Activated CD8-positive, alpha-beta T cell treated with anti-CD3 and anti-CD28 coated beads, Interleukin-2, amount 10 ng/mL, durations not matched to agents 7 days and 5 days (primary cell): ENCODE measurements around the gene POM121C. TPM values are rescaled to one million over a fixed set of nuclear protein-coding genes. Genes with fewer than 3 reads are reported as not detected.
"Not testable (repeated sequence)": the region's sequence is repeated elsewhere in the genome, so short reads cannot be mapped to it uniquely, and the experiment has no call there.

Experiments used
- ATAC-seq: fragments of 150-1000 bp; cut with Tn5 transposase; one replicate; pipeline ENCODE4 v1.10.0; 2021; ENCODE audit warnings: moderate library complexity
- CTCF ChIA-PET: fragments of 350-600 bp; sonication (Branson Sonifier 250); formaldehyde crosslinking; loops from one replicate; lab custom pipeline; 2021; ENCODE audit warnings: antibody characterized with exemption; lab: Charles Lee
- POLR2A ChIA-PET: fragments of 350-600 bp; sonication (Branson Sonifier 250); formaldehyde crosslinking; loops from one replicate; lab custom pipeline; 2021; ENCODE audit warnings: antibody characterized with exemption; lab: Charles Lee
- DNase-seq: peaks from one replicate; pipeline ENCODE4 v3.0.0-alpha.2; 2020
- H3K27ac Mint-ChIP-seq: one replicate; pipeline ENCODE4 v1.8.0; 2021; ENCODE audit warnings: mild to moderate bottlenecking, mixed read lengths
- H3K27me3 Mint-ChIP-seq: one replicate; pipeline ENCODE4 v1.8.0; 2021; ENCODE audit warnings: low read depth, mixed read lengths
- H3K36me3 Mint-ChIP-seq: one replicate; pipeline ENCODE4 v1.8.0; 2021; ENCODE audit warnings: low read depth, mixed read lengths
- H3K4me1 Mint-ChIP-seq: one replicate; pipeline ENCODE4 v1.8.0; 2021; ENCODE audit warnings: low read depth, mixed read lengths
- H3K4me3 Mint-ChIP-seq: one replicate; pipeline ENCODE4 v1.8.0; 2021; ENCODE audit warnings: mild to moderate bottlenecking, mixed read lengths
- H3K9me3 Mint-ChIP-seq: one replicate; pipeline ENCODE4 v1.8.0; 2022; ENCODE audit warnings: mixed read lengths; ENCODE audit not compliant: insufficient read depth
- total RNA-seq, 2 experiments: library from RNA; stranded (reverse); gene quantifications; one replicate each; pipeline ENCODE4 v1.2.3, GENCODE V29; 2021

Gene POM121C
- 10 to 100 TPM; 78.2 to 82.5 TPM for total RNA-seq

DNA sequence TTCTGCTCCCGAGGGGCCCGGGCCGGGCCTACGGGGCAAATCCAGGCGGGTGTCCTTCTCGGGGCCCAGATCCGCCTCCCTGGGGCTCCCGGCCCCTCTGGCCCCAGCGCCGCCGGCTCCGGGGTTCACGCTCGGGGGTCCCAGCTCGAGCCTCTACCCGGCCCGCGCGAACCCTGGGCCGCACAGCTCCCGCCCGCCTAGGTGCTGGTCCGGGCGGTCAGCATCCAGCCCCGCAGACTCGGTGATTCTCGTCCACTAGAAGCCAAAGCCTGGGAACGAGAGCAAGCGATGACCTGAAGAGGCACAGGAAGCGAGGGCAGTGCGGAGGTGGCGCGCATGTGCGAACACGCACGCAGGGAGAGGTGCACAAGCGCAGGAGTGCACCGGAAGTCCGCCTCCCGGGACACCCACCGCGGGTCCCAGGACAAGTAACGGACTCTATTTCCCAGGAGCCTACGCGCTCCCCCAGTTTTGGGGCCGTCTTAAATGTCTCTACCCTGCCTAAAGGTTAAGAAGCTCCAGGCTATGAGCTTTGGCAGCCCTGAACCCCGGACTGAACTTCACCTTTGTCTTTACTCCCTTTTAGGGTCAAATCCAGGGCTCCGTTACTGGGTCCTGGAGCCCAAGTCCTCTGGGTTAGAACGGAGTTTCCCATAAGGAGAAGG is at the start of gene POM121C:
TSS of gene POM121C (minus strand) at position 321 of the 665 bp plus-strand sequence. CDS start 44,803 bp downstream, outside the sequence.
- peaks cover 13% of the 10 kb centered on the region for H3K36me3 Mint-ChIP-seq
- peak; percentile 100 for ATAC-seq
- H3K27ac Mint-ChIP-seq: peak within 1 kb of the TSS; percentile 90
- peaks cover 11% of the 10 kb centered on the region for H3K4me1 Mint-ChIP-seq
- H3K4me3 Mint-ChIP-seq: peak within 1 kb of the TSS; percentile 94
- H3K9me3 Mint-ChIP-seq, POLR2A ChIA-PET, H3K27me3 Mint-ChIP-seq: not testable (repeated sequence)
- CTCF ChIA-PET: interaction anchor here (0.9 kb wide), 1 partner anchor 534 kb away, joined by 4 read pairs; no protein-coding TSS in a partner anchor
- DNase-seq: peak; percentile 91

DNA sequence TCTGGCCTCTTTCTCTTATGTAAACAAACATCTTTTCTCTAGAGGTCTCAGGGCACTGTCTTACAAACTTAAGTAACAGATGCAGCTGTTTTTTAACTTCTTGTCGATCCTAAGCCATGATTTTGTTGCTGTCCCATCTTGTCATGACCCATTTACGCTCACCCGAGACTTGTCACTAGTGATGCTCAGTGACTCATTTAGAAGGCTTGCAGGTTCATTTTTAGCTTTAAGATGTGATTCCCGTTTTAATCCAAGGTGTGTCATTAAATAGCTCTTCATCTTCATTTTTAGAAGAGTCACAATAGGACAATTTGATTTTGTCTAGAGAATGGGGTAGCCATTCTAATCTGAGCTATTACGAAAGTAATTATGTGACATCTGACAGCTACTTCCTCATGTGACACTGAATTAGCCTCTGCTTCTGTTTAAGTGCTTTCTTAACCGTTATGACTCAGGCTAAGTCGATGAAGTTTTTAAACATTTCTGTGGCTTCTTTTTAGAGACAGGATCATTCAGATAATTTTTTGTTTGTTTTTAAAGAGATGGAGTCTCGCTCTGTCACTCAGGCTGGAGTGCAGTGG is 48.7 kb upstream of the POM121C start:
- Mint-ChIP-seq H3K27ac (no peak overlapping the region), H3K4me1 (no peaks in the 10 kb centered on the region), H3K27me3 (no peaks in the 10 kb centered on the region), H3K36me3 (no peaks in the 10 kb centered on the region), H3K4me3 (no peak overlapping the region), H3K9me3 (no peaks in the 10 kb centered on the region)
- POLR2A ChIA-PET: no interaction called here
- CTCF ChIA-PET: interaction anchor here (1.5 kb wide), 1 partner anchor 228 kb away, joined by 4 read pairs; no protein-coding TSS in a partner anchor
- ATAC-seq: no peak
- DNase-seq: no peak

DNA sequence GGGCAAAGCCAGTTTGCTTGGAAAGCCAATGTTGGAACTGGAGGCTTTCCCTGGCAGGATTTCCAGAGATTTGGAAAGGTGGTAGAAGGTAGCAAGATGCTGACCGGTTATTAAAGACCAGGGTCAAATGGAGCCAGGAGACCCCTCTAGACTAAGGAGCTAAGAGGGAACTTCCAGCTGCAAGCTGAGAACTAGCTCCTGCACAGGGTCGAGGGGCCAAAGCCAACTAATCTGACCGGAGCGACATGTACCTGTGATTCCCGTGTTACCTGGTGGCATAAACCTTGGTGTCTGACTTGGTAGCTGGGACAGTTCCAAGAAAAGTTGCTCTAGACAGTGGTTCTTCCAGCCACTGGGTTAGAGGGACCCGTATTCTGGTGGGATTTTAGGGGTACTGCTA is 47.8 kb upstream of the POM121C start:
- no peaks in the 10 kb centered on the region for H3K36me3 Mint-ChIP-seq
- no peaks in the 10 kb centered on the region for H3K9me3 Mint-ChIP-seq
- no peak overlapping the region for H3K27ac Mint-ChIP-seq
- ATAC-seq: no peak
- no peak overlapping the region for H3K4me3 Mint-ChIP-seq
- ChIA-PET POLR2A (no interaction called here), CTCF (interaction anchor here (1.5 kb wide), 1 partner anchor 229 kb away, joined by 4 read pairs; no protein-coding TSS in a partner anchor)
- no peaks in the 10 kb centered on the region for H3K27me3 Mint-ChIP-seq
- no peaks in the 10 kb centered on the region for H3K4me1 Mint-ChIP-seq
- DNase-seq: no peak

DNA sequence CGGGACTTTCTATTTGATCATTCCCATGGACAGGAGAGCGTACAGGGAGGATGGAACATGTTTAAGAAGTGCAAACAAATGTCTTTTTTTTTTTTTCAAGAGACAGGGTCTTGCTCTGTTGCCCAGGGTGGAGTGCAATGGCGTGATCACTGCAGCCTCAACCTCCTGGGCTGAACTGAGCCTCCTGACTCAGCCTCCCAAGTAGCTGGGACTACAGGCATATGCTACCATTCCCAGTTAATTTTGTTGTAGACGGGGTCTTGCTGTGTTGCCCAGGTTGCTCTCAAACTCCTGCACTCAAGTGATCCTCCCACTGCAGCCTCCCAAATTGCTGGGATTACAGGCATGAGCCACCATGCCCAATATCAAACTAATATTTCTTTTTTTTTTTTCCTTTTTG is 46.5 kb upstream of the POM121C start:
- H3K4me3 Mint-ChIP-seq: no peak overlapping the region
- CTCF ChIA-PET: no interaction called here
- peaks cover 4% of the 10 kb centered on the region for H3K4me1 Mint-ChIP-seq
- no peak for ATAC-seq
- no peaks in the 10 kb centered on the region for H3K27me3 Mint-ChIP-seq
- no peak for DNase-seq
- H3K9me3 Mint-ChIP-seq: no peaks in the 10 kb centered on the region
- POLR2A ChIA-PET: no interaction called here
- H3K36me3 Mint-ChIP-seq: no peaks in the 10 kb centered on the region
- no peak overlapping the region for H3K27ac Mint-ChIP-seq

DNA sequence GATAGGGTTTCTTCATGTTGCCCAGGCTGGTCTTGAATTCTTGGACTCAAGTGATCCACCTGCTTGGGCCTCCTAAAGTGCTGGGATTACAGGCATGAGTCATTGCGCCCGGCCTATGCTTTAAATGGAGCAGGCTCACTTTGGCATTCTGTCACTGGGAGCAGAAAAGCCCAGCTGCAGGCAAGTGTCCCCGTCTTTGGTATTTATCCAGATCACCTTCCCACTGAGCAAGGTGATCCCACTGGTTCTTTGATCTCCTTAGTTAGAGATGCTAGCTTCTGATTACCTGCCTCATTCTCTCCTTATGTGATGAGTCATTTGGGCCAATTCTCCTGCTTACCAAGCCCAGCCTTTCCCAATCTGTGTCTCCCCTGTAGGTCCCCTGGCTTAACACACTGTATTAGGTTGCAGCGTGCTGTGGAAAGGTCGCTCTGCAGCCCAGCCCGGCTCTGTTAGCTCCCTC is 45.3 kb upstream of the POM121C start:
- ATAC-seq: no peak
- Mint-ChIP-seq H3K4me3 (no peak overlapping the region), H3K36me3 (peaks cover 7% of the 10 kb centered on the region), H3K9me3 (no peaks in the 10 kb centered on the region), H3K4me1 (peaks cover 9% of the 10 kb centered on the region), H3K27me3 (no peaks in the 10 kb centered on the region), H3K27ac (no peak overlapping the region)
- CTCF ChIA-PET: interaction anchor here (0.6 kb wide), 1 partner anchor 1868 kb away, joined by 3 read pairs; no protein-coding TSS in a partner anchor
- no peak for DNase-seq
- POLR2A ChIA-PET: no interaction called here

DNA sequence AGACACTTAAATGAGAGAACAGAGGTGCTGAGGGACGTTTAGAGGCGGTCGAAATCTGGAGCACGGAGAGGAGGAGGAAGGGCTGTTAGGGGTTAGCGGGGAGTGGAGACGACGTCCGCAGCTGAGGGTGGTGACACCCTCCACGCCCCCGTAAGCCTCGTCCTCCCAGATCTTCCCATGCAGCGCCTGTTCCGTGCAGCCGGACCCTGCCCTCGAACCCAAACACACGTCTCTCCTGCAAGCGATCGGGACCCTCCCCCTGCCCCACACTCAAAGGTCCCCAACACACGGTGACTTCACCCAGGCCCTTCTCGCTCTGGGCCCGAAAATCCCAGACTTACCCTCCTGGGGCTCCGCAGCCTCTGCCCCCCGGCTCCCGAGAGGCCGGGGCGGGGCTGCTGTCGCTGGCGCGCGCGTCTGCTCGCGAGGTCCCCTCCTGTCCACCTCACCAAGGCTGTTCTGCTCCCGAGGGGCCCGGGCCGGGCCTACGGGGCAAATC is 41.2 kb upstream of the POM121C start:
- ATAC-seq, H3K27me3 Mint-ChIP-seq, H3K9me3 Mint-ChIP-seq, CTCF ChIA-PET: not testable (repeated sequence)
- Mint-ChIP-seq H3K4me3 (peak overlapping the region; percentile 94), H3K4me1 (peaks cover 22% of the 10 kb centered on the region), H3K27ac (peak overlapping the region; percentile 94), H3K36me3 (peaks cover 40% of the 10 kb centered on the region)
- POLR2A ChIA-PET: interaction anchor here (1.2 kb wide), 1 partner anchor 212 kb away, joined by 3 read pairs; no protein-coding TSS in a partner anchor
- peak; percentile 28 for DNase-seq

DNA sequence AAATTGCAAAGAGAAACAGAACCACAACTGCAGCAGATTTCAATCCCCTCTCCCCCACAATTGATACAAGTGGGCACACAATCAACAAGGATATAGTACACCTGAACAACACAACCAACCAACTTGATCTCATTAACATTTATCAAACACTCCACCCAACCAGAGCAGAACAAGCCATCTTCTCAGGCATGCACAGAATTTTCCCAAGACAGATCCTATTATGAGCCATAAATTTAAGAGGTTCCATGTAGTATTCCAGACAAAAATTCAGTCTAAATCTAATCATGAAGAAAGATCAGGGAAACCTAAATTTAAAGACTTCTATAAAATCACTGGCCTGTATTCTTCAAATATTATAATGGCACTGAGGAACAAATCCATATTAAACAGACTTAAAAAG is 35.6 kb upstream of the POM121C start:
- CTCF ChIA-PET, H3K4me3 Mint-ChIP-seq, ATAC-seq, H3K27ac Mint-ChIP-seq, POLR2A ChIA-PET, DNase-seq, H3K27me3 Mint-ChIP-seq: not testable (repeated sequence)
- Mint-ChIP-seq H3K4me1 (peaks cover 16% of the 10 kb centered on the region), H3K36me3 (peaks cover 70% of the 10 kb centered on the region), H3K9me3 (peaks cover 19% of the 10 kb centered on the region)

DNA sequence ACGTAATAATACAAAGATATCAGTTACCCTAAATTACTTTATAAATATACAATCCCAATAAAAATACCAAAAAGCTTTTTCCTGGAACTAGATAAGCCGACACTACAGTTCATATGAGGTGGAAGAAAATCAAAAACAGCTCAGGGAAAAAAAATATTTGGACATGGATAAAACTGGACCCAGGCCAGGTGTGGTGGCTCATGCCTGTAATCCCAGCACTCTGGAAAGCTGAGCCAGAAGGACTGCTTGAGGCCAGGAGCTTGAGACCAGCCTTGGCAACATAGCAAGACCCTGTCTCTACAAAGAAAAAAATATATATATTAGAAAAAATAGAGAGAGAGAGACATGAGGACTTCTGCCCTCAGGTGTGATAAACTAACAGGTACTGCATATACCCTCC is 32.7 kb upstream of the POM121C start:
- CTCF ChIA-PET, DNase-seq, H3K4me1 Mint-ChIP-seq, ATAC-seq, H3K27ac Mint-ChIP-seq, POLR2A ChIA-PET, H3K4me3 Mint-ChIP-seq, H3K27me3 Mint-ChIP-seq: not testable (repeated sequence)
- peaks cover 19% of the 10 kb centered on the region for H3K9me3 Mint-ChIP-seq
- H3K36me3 Mint-ChIP-seq: peaks cover 51% of the 10 kb centered on the region

DNA sequence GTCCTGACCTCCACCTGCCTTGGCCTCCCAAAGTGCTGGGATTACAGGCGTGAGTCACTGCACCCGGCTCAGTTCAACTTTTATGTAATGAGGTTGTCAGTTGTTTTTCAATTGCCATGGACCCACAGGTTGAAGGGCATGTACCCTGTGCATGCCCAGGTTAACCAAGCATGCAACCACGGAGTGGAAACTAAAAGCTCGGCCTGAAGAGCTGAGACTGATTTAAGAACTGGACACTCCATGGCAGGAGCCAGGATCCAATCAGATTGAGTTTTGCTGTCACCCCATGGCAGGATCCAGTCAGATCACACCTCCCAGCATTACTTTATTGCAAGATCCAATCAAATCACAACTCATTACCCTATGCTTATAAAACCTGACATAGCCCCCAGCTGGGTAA is 22.9 kb upstream of the POM121C start:
- ATAC-seq, DNase-seq, H3K27me3 Mint-ChIP-seq, H3K4me3 Mint-ChIP-seq, H3K4me1 Mint-ChIP-seq, H3K36me3 Mint-ChIP-seq, CTCF ChIA-PET, POLR2A ChIA-PET, H3K9me3 Mint-ChIP-seq, H3K27ac Mint-ChIP-seq: not testable (repeated sequence)

DNA sequence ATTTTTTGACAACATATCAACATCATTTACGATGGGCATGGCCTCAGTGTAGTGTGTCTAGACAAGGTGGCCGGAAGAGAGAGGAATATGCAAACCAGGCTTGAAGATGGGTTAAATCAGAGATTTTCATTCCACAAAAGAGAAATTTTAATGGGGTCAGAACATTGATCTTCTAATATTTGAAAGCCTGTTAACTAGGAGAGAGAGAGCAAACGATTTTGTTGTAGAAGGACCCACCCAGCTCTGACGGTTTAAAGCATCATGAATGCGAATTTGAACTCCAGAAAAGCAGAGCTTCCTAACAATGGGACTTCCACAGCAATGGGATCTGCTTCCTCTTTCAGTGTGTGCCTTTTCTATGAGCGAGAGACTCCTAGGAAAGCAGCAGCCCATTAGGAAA is 5.9 kb upstream of the POM121C start, which contains the start of gene SPDYE5:
TSS of gene SPDYE5 (plus strand) at position 301 of the 400 bp plus-strand sequence. CDS start 1,728 bp downstream, outside the sequence.
- DNase-seq, H3K36me3 Mint-ChIP-seq, ATAC-seq, H3K4me1 Mint-ChIP-seq, H3K27ac Mint-ChIP-seq, H3K27me3 Mint-ChIP-seq, CTCF ChIA-PET, POLR2A ChIA-PET, H3K9me3 Mint-ChIP-seq, H3K4me3 Mint-ChIP-seq: not testable (repeated sequence)

DNA sequence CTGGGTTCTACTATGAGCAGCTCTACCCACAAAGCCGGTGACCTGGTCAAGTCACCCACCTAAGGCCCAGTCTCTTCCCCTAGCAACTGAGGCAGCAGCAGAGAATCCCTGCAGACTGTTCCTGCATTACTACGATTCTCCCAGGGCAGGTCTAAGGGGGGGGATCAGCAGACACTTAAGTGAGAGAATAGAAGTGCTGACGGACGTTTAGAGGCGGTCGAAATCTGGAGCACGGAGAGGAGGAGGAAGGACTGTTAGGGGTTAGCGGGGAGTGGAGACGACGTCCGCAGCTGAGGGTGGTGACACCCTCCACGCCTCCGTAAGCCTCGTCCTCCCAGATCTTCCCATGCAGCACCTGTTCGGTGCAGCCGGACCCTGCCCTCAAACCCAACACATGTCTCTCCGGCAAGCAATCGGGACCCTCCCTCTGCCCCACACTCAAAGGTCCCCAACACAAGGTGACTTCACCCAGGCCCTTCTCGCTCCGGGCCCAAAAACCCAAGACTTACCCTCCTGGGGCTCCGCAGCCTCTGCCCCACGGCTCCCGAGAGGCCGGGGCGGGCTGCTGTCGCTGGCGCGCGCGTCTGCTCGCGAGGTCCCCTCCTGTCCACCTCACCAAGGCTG is 632 bp downstream of the POM121C start:
- peaks cover 13% of the 10 kb centered on the region for H3K36me3 Mint-ChIP-seq
- peak overlapping the region; percentile 90 for H3K27ac Mint-ChIP-seq
- peak; percentile 34 for ATAC-seq
- H3K9me3 Mint-ChIP-seq, CTCF ChIA-PET, POLR2A ChIA-PET, H3K27me3 Mint-ChIP-seq: not testable (repeated sequence)
- H3K4me3 Mint-ChIP-seq: peak overlapping the region; percentile 94
- DNase-seq: peak; percentile 21
- H3K4me1 Mint-ChIP-seq: peaks cover 11% of the 10 kb centered on the region
